Nephron (organoid): ENCODE data around the gene RET.
"Not testable (repeated sequence)": the region's sequence is repeated elsewhere in the genome, so short reads cannot be mapped to it uniquely, and the experiment has no call there.

Experiments used
- H3K27ac Mint-ChIP-seq, 3 experiments: 2 replicates each; pipeline ENCODE4 v1.8.0; 2020; ENCODE audit warnings: mixed read lengths in 3 of 3, mild to moderate bottlenecking in 2 of 3, moderate library complexity in 1 of 3
- H3K27me3 Mint-ChIP-seq: 2 replicates; pipeline ENCODE4 v1.8.0; 2021; ENCODE audit warnings: low read depth, mild to moderate bottlenecking, moderate library complexity, mixed read lengths
- H3K36me3 Mint-ChIP-seq: 2 replicates; pipeline ENCODE4 v1.8.0; 2020; ENCODE audit warnings: low read depth, mixed read lengths
- H3K4me1 Mint-ChIP-seq: 2 replicates; pipeline ENCODE4 v1.8.0; 2020; ENCODE audit warnings: mixed read lengths
- H3K4me3 Mint-ChIP-seq, 3 experiments: 2 replicates each; pipeline ENCODE4 v1.8.0; 2020; ENCODE audit warnings: mild to moderate bottlenecking in 3 of 3, mixed read lengths in 3 of 3, moderate library complexity in 2 of 3
- H3K9me3 Mint-ChIP-seq: 2 replicates; pipeline ENCODE4 v1.8.0; 2020; ENCODE audit warnings: mixed read lengths
- CTCF ChIP-seq, 3 experiments: fragments of 200-600 bp; sonication (generic); IDR thresholded peaks; one replicate each; pipeline ENCODE4 v1.5.0; 2021; ENCODE audit warnings: antibody characterized with exemption in 3 of 3; ENCODE audit not compliant: unreplicated experiment in 3 of 3

The RET gene

GRCh38 chr10:43138757-43139241 is 61.9 kb downstream of the RET start:
- TF ChIP-seq CTCF (IDR thresholded peaks at IDR 0.05; ENCODE audit: unreplicated experiment in 3 of 3): no peak
- peak overlapping the region; percentile 93 to 97 (median 94) for H3K4me3 Mint-ChIP-seq
- H3K36me3 Mint-ChIP-seq: no peaks in the 10 kb centered on the region
- H3K27me3 Mint-ChIP-seq: no peaks in the 10 kb centered on the region
- H3K27ac Mint-ChIP-seq: peak overlapping the region; percentile 90 to 96 (median 92)
- no peaks in the 10 kb centered on the region for H3K9me3 Mint-ChIP-seq
- peaks cover 58% of the 10 kb centered on the region for H3K4me1 Mint-ChIP-seq

GRCh38 chr10:43141421-43141820 is 64.6 kb downstream of the RET start:
- H3K27ac Mint-ChIP-seq: peak overlapping the region in 1 of 3 experiments; percentile 38
- H3K27me3 Mint-ChIP-seq: no peaks in the 10 kb centered on the region
- H3K9me3 Mint-ChIP-seq: peaks cover 5% of the 10 kb centered on the region
- H3K36me3 Mint-ChIP-seq: no peaks in the 10 kb centered on the region
- no peak for TF ChIP-seq CTCF (IDR thresholded peaks at IDR 0.05; ENCODE audit: unreplicated experiment in 3 of 3)
- peaks cover 46% of the 10 kb centered on the region for H3K4me1 Mint-ChIP-seq
- no peak overlapping the region for H3K4me3 Mint-ChIP-seq

- TF ChIP-seq CTCF (IDR thresholded peaks at IDR 0.05; ENCODE audit: unreplicated experiment in 3 of 3): no peak
- Mint-ChIP-seq H3K9me3 (peaks cover 29% of the 10 kb centered on the region), H3K27ac (no peak overlapping the region), H3K36me3 (peaks cover 19% of the 10 kb centered on the region), H3K4me1 (peaks cover 31% of the 10 kb centered on the region), H3K27me3 (no peaks in the 10 kb centered on the region), H3K4me3 (no peak overlapping the region)
Observed at GRCh38 chr10:43145311-43145710, 68.4 kb downstream of the RET start.

GRCh38 chr10:43145936-43146335 is 69.1 kb downstream of the RET start:
- H3K4me3 Mint-ChIP-seq, H3K27ac Mint-ChIP-seq, H3K27me3 Mint-ChIP-seq: not testable (repeated sequence)
- peaks cover 25% of the 10 kb centered on the region for H3K4me1 Mint-ChIP-seq
- peaks cover 31% of the 10 kb centered on the region for H3K9me3 Mint-ChIP-seq
- H3K36me3 Mint-ChIP-seq: peaks cover 19% of the 10 kb centered on the region

GRCh38 chr10:43151371-43151770 is 74.5 kb downstream of the RET start:
- peaks cover 27% of the 10 kb centered on the region for H3K4me1 Mint-ChIP-seq
- no peak overlapping the region for H3K27ac Mint-ChIP-seq
- no peak for TF ChIP-seq CTCF (IDR thresholded peaks at IDR 0.05; ENCODE audit: unreplicated experiment in 3 of 3)
- peaks cover 19% of the 10 kb centered on the region for H3K36me3 Mint-ChIP-seq
- peaks cover 26% of the 10 kb centered on the region for H3K9me3 Mint-ChIP-seq
- no peak overlapping the region for H3K4me3 Mint-ChIP-seq
- H3K27me3 Mint-ChIP-seq: no peaks in the 10 kb centered on the region

- Mint-ChIP-seq H3K27me3 (no peaks in the 10 kb centered on the region), H3K4me3 (no peak overlapping the region), H3K36me3 (peaks cover under 1% of the 10 kb centered on the region), H3K27ac (no peak overlapping the region), H3K9me3 (peaks cover 8% of the 10 kb centered on the region), H3K4me1 (peaks cover 38% of the 10 kb centered on the region)
- TF ChIP-seq CTCF (IDR thresholded peaks at IDR 0.05; ENCODE audit: unreplicated experiment in 3 of 3): no peak
Observed at GRCh38 chr10:43153901-43154300, 77.0 kb downstream of the RET start.
